HG03095 (cell line): Measurements from ENCODE around the gene MEAK7.
A peak's percentile ranks its signal among the peaks of the same experiment; 100 is the strongest.
"Not testable (repeated sequence)": the region's sequence is repeated elsewhere in the genome, so short reads cannot be mapped to it uniquely, and the experiment has no call there.

ENCODE experiments used
- ATAC-seq: cut with Tn5 transposase; IDR thresholded peaks from one replicate; pipeline ENCODE4 v1.9.1; 2021; ENCODE audit warnings: moderate library complexity; ENCODE audit not compliant: unreplicated experiment

Gene MEAK7

DNA sequence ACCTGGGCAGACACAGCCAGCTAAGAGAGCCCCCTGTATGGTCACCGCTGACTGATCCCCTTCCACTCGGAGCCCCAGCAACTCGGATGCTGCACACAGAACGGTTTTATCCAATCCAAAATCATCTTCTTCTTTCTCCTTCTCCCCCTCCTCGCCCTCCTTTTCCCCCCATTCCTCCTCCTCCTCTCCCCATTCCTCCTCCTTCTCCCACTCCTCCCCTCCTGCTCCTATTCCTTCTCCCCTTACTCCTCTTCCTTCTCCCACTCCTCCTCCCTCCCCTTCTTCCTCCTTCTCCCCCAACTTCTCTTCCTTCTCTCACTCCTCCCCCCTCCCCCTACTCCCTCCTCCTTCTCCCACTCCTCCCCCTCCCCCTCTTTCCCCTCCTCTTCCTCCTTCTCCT, 30.4 kb upstream of the MEAK7 start:
- no peak for ATAC-seq

- ATAC-seq = no peak
Observed at GRCh38 chr16:84532855-84533486, 28.5 kb upstream of the MEAK7 start.

DNA sequence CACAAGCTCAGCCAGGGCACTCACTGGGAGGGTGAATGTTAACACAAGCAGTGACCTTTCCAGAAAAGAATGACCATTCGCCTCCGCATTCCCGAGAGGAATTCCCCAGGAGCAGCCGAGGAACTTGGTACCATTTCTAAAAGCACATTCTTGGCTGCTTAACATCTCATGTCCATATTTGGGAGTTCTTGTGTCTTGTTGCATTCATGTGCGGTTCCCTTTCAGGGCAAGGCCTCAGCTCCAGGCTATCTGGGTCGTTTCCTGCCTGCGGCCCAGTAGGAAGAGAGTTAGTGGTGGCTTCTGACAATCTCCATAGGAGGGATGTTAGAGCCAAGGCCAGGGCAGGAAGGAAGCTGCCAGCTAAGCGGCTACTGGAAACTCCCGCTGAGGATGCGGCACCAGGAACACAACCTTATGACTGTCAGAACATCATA, 27.8 kb upstream of the MEAK7 start:
- ATAC-seq = no peak

DNA sequence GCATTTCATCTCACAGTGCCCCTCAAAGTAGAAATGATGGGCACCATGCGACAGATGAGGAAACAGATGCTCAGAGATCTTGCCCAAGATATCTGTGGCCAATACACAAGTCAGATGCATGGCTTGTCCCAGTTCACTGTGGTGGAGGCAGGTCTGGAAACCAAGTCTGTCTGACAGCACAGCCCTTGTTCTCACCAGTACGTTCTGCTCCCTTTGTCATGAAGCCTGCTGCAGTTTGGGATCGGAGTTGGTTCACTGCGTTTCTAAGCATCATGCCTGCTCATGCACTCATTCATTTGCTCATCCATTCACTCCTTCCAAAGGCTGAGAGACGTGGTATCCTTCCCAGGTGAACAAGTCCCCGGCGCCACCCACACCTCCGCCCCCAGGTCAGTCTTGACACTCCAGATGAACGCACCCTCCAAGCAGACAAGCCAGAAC, 27.2 kb upstream of the MEAK7 start:
- ATAC-seq = no peak

- no peak for ATAC-seq
Observed at GRCh38 chr16:84530590-84530989, 26.1 kb upstream of the MEAK7 start.

DNA sequence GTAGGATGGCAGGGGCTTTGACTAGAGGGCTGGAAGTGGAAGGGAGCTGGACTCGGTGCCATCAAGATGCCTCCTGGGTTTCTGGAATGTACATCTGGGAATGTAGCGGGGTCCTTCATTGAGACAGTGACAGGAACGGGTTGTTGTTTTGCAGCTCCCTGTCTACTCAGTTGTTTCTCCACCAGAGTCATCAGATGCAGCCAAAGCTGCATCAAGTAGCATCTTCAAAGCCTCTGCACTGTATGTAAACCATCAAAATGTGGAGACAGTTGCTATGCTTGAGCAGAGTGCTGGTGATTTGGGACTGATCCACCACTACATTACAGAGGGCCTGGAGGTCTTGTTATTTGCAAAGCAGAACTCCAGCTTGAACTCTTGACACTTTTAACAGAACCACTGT, 25.1 kb upstream of the MEAK7 start:
- ATAC-seq = no peak

DNA sequence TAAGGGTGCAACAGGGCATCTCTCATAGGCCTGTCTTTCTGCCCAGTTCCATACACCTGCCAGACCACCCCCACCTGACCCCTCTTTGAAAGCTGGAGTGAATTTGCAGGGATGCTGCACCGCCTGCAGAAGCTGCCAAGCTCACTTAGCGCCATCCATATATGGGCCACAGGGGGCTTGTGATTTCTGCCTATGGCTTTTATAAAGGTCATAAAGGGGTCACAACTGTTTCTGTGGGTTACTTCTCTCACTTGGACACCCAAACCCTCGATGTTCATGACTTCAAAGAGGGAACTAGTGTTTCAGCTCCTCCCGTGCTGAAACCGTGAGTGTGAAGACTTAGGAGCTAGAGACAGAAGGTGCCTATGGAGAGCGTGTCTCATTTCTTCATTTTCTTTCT, 23.9 kb upstream of the MEAK7 start:
- ATAC-seq = no peak

GRCh38 chr16:84527532-84528269, 23.2 kb upstream of the MEAK7 start:
- no peak for ATAC-seq

- no peak for ATAC-seq
Observed at GRCh38 chr16:84526794-84527531, 22.5 kb upstream of the MEAK7 start.

GRCh38 chr16:84524941-84525581, 20.6 kb upstream of the MEAK7 start:
- not testable (repeated sequence) for ATAC-seq

- no peak for ATAC-seq
Observed at GRCh38 chr16:84524346-84524920, 20.0 kb upstream of the MEAK7 start.

DNA sequence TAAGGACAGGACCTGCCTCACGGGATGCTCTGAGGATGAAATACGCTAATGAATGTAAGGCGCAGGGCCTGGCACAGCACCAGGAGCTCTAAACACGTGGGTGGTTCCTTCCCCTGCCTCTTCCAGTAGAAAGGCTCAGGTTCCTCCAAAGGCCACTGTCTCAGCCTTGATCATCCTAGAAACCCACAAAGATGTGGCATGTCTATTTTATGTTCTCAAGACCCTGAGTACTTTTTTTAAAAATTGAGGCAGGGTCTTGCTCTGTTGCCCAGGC, 17.0 kb upstream of the MEAK7 start:
- ATAC-seq = no peak

- ATAC-seq = no peak
Observed at GRCh38 chr16:84520725-84521496, 16.5 kb upstream of the MEAK7 start.

DNA sequence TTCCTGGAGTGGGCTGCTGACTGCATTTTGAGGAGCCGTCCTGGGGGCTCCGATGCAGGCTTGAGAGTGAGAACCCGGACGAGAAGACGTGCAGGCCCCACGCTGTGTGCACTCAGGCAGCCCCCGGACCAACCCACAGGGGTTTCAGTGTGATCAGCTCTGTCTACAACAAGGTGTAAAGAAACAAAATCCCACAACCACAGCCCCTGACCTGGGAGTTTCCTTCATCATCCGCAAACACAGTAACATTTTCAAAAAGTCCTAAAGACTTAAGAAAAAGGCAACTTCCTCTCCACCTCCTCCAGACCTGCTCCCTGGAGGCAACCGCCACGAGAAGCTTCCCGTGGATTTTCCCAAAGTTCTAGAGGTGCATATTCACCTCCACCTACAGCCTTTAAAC, 15.4 kb upstream of the MEAK7 start:
- ATAC-seq = no peak

- no peak for ATAC-seq
Observed at GRCh38 chr16:84518804-84519341, 14.4 kb upstream of the MEAK7 start.

DNA sequence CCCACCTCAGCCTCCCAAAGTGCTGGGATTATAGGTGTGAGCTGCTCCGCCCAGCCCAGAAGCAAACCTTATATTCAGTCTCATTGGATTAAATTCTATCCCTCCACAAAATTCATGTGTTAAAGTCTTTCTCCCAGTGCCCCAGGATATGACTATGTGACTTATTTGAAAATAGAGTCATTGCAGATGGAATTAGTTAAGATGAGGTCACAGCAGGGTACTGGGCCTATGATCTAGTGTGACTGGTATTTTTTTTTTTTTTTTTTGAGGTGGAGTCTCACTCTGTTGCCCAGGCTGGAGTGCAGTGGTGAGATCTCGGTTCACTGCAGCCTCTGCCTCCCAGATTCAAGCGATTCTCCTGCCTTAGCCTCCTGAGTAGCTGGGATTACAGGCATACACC, 13.8 kb upstream of the MEAK7 start:
- ATAC-seq = not testable (repeated sequence)

DNA sequence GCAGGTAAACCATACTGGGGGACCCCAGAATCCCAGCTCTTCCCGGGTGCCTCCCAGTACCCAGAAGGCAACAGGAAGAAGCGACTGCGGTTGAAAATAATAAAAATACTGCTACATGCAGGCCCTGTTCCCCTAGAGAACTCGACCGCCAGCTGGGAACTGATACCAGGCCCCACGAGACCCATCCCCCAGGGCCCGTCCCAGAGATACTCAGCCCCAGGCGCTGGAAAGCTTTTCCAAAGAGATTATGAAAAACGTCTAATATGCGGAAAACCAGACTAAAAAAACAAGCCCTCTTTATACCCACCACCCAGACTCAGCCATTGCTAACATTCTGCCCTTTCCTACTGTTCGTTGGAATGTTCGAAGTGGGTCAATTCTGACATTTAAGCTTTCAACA, 12.9 kb upstream of the MEAK7 start:
- no peak for ATAC-seq

DNA sequence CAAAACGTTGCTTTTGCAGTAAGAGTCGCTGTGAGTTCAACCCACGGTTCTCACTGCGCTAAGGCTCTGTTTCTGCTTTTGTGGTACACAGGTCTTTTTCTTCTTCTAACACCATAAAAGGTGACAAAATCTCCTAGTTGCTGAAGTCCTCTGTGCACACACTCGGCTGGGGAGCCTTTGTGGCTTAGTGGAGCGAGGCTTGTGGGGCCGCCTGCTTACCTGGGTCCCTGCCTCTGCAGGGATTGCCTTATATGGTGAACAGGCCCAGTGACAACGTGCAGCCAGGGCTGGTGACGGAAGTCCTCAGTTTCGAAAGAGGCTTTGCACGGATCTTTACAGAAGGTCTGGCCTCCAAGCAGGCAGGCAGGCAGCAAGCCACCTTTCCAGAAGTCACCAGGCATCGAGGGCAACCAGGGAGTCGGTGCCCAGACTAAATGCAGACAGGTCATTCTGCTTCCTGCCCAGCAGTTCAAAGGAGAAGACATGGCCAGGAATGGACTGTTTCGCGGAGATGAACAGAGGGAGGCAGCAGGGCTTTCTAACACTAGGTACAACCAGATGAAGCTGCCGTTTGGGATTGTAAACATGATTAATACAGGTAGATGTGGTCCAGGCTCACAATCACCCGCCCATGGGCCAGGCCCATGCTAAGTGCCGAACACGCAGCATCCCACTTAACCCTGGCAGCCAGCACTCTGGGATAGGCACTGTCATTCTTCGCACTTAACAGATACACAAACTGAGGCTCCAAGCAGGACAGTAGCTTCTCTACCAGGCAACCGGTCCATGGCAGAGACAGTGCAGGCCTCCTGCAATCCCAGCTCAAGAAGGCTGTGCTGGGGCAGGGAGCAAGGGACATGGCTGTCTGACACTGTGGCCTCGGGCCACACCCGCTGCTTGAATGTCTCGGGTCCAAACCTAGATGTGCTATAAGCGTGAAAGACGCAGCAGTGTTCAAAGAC, 10.7 kb upstream of the MEAK7 start:
- peak; percentile 78 for ATAC-seq

GRCh38 chr16:84514295-84514873, 9.9 kb upstream of the MEAK7 start:
- no peak for ATAC-seq
